Globus pallidus (tissue), 1 donor: Measurements from ENCODE around the gene DSG4.

Experiments used
- DNase-seq: peaks from one replicate; pipeline ENCODE4 v3.0.0-alpha.2; 2015; ENCODE audit warnings: low spot score

The DSG4 gene

DNA sequence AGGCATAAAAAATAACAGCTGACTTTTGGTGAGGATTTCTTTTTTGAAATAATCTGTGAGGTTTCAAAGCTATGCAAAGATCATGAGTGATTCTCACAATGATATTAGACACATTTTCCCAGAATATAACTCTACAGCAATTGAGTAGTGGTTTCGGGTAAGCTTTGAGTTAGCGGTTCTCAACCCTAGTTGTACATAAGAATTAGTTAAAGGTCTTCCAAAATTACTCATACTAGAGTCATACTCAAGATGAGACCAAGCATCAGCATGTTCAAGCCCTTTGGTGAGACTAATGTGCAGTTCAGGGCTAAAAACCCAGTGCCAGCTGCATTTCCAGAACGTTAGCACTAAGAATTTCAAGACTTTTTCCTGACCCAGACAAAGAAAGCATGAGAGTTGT is 31.1 kb downstream of the DSG4 start:
- DNase-seq, result no peak

DNA sequence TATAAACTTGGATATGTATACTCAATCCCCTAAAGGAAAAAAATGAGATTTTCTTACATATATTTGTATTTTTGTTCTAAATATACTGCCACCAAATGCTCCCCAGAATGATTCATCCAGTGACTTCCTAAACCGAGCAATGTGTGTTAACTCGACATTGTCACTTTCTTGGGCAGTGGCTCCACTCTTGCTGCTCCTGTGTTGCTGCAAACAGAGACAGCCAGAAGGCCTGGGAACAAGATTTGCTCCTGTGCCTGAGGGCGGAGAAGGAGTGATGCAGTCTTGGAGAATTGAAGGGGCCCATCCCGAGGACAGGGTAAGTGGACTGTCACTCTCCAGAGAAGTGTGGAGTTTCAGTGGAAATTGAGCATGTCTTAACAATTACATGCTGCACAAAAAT is 32.7 kb downstream of the DSG4 start:
- no peak for DNase-seq

DNA sequence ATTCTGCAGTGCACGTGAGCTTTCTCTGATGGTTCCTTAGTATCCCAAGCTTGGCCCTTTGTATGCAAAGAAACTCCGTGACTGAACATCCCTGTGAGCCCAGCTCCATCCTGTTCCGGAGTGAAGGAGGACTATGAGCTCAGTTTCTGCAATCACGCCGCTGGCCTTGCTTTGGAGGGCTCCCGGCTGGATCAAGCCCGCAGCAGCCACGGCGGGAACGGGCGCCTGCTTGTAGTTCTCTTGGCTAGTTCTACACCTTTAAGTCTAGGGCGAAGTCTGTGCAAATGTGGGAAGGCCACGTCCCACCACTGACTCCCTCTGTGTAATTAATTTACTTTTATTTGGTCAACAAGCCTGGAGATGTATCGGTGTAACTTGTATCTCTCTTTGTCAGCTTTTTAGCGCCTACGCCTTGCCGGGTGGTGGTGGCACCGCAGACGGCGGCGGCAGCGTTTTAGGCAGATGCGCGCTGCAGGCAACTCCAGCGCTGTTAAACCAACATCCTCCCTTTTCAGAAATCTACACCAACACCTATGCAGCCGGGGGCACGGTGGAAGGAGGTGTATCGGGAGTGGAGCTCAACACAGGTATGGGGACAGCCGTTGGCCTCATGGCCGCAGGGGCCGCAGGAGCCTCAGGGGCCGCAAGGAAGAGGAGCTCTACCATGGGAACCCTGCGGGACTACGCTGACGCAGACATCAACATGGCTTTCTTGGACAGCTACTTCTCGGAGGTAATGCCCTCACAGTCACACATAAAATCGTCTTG is 34.3 kb downstream of the DSG4 start:
- DNase-seq, result no peak

DNA sequence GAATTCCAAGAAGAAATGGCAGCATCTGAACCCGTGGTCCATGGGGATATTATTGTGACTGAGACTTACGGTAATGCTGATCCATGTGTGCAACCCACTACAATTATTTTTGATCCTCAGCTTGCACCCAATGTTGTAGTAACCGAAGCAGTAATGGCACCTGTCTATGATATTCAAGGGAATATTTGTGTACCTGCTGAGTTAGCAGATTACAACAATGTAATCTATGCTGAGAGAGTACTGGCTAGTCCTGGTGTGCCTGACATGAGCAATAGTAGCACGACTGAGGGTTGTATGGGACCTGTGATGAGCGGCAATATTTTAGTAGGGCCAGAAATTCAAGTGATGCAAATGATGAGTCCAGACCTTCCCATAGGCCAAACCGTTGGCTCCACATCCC is 36.6 kb downstream of the DSG4 start:
- DNase-seq, result no peak

DNA sequence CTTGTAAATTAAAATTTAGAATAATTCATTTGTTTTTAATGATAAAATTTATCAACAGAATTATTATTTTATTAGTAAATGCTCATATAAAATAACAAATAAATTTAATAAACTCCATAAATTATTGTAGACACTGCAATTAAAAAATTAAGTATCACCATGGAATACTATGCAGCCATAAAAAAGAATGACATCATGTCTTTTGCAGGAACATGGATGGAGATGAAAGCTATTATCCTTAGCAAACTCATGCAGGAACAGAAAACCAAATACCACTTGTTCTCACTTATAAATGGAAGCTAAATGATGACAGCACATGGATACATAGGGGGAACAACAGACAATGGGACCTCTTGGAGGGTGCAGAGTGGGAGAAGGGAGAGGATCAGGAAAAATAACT is 41.3 kb downstream of the DSG4 start:
- DNase-seq, result no peak

DNA sequence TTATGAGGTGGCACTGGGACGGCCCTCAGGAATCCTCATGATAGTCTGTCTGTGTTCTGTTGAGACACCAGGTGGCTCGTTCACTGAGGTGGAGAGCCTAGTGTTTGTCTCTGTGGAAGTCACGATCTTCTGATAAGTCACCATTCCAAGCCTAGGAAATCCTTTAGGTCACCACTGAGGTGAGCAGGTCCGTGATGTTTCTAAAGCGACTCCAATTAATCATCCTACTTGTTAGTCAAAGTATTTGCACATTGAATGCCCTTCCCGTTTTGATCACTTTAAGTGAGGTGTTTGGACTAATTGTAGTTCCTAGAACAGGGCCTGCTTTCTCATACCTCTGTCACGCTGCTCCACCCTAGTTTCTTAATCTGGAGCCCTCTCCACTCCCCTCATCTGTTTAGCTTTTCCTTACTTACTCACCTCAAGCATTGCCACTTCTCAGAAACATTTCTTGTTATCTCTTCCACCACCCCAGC is 42.9 kb downstream of the DSG4 start:
- no peak for DNase-seq

DNA sequence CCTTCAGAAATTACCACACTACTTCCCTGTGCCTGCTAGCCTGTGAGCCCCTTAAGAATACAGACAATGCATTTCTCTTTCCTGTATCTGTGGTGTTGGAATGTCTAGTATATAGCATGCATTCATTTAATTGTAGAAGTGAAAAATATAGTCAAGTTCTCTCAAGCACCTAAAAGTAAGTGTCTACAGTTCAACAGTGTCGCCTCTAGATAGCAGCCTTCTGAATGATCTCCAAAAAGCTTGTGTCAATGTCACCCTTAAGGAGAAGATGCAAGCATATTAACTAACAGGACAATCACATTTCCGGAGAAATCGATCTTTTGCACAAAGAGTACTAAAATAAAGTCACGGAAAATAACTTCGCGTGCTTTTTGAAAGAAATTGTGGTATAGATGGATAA is 43.5 kb downstream of the DSG4 start:
- DNase-seq, result no peak

DNA sequence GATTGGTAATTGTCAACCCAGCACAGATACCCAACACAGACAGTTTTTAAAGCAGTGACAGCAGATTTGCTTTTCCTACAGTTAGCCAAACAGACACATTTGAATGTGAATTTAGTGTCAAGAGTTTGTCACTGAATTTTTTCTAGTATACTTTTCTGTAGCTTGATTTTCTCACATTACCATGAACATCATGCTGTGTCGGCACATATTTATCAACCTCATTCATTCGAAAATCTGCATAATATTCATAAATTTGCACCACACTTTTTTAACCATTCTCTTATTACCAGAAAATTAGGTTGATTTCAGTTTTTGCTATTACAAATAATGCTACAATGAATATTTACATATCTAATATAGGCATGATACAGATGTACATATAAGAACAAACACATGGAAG is 43.9 kb downstream of the DSG4 start:
- no peak for DNase-seq

DNA sequence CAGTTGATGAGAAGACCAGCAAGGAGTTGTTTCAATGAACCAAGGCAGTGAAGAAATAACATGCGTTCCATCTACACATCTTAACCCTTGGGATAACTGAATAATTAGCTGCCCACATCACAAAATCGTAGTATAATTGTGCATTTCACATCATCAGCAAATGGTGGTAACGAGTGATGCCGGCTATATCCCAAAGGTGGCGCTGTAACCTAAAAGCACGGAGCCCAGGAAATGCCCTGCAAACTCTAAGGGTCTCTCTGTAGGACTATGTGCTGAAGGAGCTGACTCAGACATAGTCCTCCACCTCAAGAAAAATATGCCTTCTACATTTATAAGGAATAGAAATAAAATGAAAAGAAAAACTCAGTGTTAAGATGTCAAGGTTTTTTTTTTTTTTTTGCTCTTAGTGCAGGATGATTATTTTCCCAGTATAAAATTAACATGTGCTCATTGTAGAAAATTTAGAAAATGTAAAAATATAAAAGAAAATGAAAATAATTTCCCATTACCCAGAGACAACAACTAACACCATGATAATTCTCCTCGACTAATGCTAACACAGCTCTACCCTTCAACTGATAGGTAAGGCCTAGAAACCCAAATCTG is 47.9 kb downstream of the DSG4 start:
- no peak for DNase-seq

DNA sequence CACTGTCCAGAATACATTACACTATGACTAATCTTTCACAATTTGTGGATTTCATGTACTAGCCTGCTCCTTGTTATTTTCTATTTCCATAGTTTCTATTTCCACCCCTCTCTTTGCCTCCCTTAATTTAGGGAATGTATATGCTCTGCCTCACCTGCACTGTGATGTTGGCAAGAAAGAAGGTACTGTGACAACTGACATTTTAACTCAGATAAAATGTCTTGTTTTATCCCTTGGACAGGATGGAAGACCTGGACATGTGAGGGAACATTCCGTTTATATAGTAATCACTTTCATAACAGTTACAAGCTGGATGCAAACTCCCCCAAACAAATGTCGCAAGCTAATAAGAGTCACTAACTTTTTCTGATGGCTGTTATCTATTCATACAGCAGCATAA is 49.4 kb downstream of the DSG4 start:
- no peak for DNase-seq

DNA sequence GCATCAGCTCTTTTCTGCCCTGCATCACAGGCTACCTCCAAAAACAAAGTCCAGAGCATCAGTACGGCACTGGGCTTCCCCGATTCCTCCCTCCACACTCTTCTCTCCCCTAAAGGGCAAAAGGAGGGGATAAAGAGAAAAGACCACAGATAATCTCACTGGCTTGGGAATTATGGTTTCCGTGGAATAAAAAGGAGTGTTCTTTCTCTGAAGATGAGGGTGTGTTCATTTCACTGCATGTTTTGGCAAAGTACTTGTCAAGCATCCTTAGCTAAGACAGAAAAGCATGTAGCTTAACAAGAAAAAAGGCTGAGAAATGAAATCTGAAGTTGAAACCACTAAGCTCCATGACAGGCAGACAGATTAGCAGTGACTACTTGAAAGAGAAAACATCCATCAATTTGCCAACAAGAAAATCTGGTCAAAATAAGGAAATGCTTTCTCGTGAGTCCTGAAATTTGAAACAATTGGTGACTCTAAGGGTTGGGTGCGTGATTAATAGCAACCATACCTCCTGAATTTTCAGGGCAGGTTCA is 50.4 kb downstream of the DSG4 start:
- DNase-seq, result no peak

DNA sequence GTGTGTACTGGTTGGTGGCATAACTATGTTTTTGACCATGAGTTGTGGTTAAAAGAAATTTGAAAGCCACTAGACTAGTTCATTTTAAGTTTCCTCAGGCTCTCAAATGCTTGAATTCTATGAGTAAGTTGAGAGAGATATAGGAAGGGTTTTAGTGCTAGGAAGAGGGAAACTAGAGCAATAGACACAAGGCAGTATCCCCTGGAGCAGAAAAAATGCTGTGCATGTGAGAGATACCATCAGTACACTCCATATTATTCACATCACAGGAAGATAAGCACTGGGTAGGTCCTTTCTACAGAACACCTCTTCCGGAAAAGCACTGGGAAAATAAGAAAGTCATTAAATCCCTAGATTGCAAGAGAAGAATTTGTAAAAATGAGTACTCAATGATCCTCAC is 51.6 kb downstream of the DSG4 start:
- no peak for DNase-seq

DNA sequence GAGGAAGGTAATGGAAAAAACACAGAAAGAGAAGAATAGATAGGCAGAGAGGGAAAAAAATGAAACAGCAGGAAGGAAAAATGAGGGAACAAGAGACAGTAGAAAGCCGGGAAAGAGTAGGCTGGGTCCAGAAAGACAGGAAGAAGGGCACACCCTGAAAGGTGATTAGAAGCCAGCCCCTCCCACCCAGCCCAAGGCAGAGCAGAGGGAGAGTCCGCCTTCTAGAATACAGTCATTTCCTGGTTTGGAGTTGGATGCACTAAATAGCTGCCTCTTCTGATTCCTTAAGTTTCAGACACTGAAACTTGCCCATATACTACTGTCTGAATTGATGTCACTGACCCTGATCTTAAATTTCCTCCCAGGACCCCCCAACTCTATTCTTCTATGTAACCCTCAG is 53.0 kb downstream of the DSG4 start:
- DNase-seq, result no peak

DNA sequence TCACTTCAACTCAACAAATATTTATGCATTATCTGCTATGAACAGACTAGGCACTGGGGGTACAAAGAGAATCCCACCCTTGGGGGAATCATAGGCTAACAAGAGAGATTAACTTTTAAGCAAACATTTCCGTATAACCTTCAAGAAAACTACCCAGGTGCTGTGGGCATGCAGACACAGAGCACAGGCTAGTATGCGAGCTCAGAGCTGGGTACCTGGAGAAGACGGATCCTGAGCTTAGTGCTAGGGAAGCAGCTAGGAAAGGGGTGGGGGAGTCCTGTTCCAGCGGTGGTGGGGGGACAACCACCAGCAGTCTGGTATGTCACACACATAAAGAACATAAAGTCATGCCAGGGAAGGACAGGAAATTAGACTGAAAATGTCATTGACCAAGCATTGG is 53.5 kb downstream of the DSG4 start:
- DNase-seq, result no peak

DNA sequence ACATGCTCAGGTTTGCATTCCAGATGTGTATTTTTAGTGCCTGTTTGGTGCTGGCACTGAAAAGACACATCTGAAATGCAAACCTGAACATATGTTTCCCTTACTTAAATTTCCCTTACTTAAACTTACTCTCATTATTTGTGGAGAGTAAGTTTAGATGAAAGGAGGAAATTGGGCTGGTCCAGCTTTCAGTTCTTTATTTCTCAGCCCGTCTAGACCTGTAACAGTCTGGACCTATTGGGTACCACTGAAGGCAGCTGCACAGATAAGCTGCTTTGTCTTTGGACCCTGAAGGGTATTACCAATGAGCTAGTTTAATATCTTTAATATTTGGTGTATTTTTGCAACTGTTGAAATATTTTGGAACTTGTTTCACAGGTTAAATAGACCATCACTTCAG is 54.0 kb downstream of the DSG4 start:
- DNase-seq, result no peak

DNA sequence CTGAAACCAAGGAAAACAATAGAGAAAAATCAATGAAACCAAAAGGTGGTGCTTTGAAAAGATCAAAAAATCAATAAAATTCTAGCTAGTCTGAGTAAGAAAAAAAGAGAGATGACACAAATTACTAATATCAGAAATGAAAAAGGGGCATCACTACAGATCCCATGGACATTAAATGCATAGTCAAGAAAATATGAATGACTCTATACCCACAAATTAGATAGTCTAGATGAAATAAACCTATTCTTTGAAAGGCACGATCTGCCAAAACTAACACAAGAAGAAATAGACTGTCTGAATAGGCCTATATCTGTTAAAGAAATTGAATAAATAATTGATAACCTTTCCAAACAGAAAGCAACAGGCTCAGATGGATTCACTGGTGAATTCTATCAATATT is 55.7 kb downstream of the DSG4 start:
- no peak for DNase-seq

DNA sequence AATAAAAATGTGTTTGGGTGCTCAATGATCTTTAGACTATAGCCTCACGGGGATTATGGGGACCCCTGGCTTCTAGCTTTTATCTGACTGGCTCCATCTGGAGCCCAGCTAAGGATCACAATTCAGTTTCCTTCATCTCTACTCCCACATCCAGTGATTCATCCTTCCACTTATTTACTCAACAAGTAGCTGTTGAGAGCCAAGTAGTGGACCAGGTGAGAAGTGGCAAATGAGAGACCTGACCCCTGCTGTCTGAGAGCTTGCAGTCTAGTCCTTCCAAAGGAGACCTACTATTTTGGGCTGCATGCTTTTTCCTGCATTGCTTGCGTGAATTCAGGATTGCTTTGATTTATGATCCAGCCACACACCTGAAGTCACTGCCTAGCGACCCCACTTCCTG is 60.2 kb downstream of the DSG4 start:
- DNase-seq, result no peak

DNA sequence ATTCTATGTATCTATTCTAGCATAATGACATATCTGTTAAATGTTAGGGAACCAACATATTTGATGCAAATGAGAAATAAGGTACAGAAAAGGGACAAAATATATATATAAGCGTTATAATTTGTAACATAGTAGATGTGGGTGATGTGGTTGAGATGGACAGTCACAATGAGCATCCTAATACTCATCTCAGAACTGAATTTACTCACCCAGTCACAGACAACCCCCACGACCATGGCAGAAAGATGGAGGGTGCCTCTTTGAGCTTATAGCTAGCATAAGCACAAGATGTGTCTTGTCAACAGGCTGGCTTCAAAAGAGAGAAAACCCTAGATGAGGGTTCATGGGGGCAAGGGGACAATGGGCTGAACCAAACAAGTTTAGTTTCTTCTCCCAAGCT is 61.8 kb downstream of the DSG4 start:
- no peak for DNase-seq

DNA sequence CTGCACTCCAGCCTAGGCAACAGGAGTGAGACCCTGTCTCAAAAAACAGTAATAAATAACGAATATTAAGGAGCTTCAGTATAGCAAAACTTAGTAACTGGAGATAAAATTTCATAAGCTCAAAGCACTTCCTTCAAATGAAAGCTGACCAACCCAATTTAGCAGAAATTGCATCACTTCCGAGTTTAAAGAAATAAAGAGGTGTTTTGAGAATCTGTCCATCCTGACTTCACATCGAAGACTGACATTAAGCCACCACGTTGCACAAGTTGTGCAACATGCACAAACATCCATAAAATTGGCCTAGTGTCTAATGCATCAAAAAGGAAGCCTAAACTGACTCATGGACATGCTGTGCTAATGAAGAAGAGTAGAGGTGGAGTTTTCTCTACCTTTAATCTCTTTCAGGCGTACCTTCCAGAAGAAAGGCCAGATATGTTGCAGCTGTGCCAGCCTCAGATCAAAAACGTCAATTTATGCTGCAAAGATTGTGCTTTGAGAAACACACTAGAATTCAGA is 63.3 kb downstream of the DSG4 start:
- no peak for DNase-seq

DNA sequence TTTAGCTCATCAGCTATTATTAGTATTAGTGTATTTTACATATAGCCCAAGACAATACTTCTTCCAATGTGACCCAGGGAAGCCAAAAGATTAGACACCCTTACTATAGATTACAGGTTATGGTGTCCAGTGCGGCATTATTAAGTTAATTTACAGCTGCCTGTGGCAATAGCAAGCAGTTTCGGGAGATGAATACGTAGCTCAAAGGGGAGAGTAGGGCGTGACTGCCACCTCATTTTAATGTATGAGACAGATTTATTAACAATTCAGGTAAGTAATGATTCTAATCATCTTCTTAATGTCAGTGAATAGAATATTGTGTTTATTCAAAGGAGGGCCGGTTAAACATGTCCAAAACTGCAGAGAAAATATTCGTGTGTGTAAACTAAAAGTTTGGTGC is 64.2 kb downstream of the DSG4 start:
- DNase-seq, result no peak

DNA sequence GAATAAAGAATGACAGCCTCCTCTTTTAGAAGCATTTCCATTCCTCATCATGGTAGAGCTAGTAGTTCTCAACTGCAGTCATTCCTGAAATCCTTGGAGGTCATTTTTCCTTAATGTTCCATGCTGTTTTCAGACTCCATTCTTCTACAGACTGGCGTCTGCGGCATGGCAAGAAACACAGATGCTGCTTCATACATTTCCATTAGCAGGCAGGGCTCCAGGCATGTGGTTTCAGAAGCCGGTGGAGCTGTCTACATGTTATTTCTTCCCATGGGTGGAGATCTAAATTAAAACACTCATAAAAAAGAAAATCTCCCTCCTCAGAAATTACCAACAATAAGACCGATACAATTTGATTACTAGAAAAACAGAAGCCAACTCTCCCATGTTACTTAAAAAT is 64.9 kb downstream of the DSG4 start:
- no peak for DNase-seq

DNA sequence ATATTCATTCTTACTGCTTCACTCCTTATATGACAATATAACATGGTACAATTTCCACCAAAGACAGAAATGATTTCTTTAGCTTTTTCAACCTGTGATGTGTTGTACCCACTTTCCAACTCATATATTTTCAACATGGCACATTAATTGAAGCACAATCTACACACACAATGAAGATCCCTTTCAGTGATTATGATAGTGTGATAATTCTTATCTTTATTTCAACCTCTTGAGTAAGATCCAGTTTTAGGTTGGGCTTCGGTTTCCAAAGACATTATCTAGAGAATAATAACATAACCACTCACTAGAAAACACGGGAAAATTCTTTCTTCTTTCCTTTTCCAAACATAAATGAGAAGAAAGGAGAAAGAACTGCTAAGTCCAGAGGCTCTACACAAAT is 67.6 kb downstream of the DSG4 start:
- DNase-seq, result no peak

DNA sequence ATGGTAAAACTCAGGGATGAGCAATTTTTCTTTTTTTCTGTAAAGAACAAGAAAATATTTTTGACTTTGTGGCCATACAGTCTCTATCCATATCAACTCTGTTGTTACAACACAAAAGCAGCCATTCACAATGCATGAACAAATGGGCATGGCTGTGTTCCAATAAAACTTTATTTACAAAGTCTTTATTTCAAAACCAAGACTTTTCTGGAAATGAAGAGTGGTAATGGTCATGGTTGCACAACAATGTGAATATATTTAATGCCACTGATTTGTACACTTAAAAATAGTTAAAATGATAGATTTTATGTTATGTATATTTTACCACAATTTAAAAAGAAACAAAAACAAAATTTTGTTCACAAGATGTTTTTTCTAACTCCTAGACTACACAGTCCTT is 69.3 kb downstream of the DSG4 start:
- no peak for DNase-seq

DNA sequence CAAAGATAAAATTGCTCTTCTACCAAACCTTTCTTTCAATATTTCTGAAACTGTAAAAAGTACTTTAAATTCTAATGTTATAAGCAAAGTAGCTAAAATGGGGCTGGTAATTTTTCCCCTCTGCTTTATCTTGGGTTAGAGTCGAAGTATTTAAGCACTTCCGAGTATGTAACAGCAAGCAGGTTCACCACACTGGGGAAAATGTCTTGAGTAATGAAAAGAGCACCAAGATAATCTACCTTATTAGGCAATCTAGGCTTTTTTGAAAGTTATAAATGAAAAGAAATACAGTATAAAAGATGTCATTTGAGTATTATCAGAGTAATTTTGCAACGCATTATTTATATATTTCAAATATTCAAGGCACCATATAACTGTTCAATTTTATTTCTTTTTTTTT is 70.3 kb downstream of the DSG4 start:
- no peak for DNase-seq
